ENCODE results near the gene UCHL1. TPM values are rescaled to one million over a fixed set of nuclear protein-coding genes. Genes with fewer than 3 reads are reported as not detected.

The UCHL1 gene
- total and polyA plus RNA-seq, 4 donors: 0.51 to 2.6 (median 0.70) TPM

DNA sequence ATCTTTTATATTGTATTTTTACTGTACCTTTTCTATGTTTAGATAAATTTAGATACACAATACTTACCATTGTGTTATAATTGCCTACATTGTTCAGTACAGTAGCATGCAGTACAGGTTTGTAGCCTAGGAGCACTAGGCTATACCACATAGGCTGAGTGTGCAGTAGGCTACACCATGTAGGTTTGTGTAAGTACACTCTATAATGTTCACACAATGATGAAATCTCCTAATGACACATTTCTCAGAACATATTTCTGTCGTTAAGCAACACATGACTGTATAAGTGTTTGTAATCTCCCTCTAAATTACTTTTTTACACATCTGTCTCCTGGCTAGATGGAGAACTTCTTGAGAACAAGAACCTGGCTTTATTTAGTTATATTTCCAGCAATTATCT lies 40.3 kb downstream of the UCHL1 start:
- WGBS: 69% methylated on average over 1 of the region's 1 CpG
- no peak overlapping the region for H3K27ac ChIP-seq (ENCODE audit: low read depth in 1 of 2, low read length in 2 of 2)
- no peak for DNase-seq (ENCODE audit: low spot score)

DNA sequence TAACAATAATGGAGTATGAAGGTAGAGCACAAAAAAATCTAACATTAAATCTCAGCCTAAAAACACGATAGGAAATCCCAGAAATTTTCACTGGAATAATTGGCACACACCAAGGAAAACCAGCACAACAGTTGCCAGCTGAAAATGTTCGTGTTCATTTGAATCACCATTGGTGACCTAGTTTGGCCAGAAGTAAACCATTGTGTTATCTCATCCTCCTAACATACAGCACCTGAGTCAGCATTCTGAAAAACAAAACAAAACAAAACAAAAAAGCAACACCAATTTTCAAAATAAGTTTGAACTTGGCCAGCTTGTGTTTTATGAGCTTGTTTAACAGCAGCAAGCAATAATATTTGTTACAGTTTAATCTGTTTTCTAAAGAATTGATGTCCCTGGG lies 41.1 kb downstream of the UCHL1 start:
- Histone ChIP-seq H3K4me1 (ENCODE audit: control insufficient read depth in 4 of 4, insufficient read depth in 4 of 4, low read length in 3 of 4) (no peaks in the 10 kb centered on the region), H3K27ac (ENCODE audit: low read depth in 1 of 2, low read length in 2 of 2) (no peak overlapping the region), H3K9ac (ENCODE audit: low read depth in 1 of 2, low read length in 2 of 2) (no peak overlapping the region), H3K27me3 (ENCODE audit: control insufficient read depth in 4 of 4, insufficient read depth in 4 of 4, low read length in 3 of 4) (no peaks in the 10 kb centered on the region), H3K4me3 (ENCODE audit: low read depth in 1 of 3, low read length in 3 of 3) (no peak overlapping the region), H3K36me3 (ENCODE audit: control insufficient read depth in 4 of 4, insufficient read depth in 3 of 4, low read depth in 1 of 4, low read length in 3 of 4) (no peaks in the 10 kb centered on the region), H3K9me3 (ENCODE audit: control insufficient read depth in 4 of 4, low read length in 3 of 4) (peaks cover 0 to 4% (median 2%) of the 10 kb centered on the region in 4 donors)
- 11% methylated on average over 2 of the region's 2 CpGs for WGBS
- TF ChIP-seq MAX (IDR thresholded peaks at IDR 0.05) (no peak), SP1 (IDR thresholded peaks at IDR 0.05) (no peak), NR2F2 (IDR thresholded peaks at IDR 0.05) (no peak), YY1 (IDR thresholded peaks at IDR 0.05) (no peak), HNF4G (IDR thresholded peaks at IDR 0.05) (no peak), ZBTB33 (IDR thresholded peaks at IDR 0.05) (no peak)
- TF ChIP-seq, protein P1, sequence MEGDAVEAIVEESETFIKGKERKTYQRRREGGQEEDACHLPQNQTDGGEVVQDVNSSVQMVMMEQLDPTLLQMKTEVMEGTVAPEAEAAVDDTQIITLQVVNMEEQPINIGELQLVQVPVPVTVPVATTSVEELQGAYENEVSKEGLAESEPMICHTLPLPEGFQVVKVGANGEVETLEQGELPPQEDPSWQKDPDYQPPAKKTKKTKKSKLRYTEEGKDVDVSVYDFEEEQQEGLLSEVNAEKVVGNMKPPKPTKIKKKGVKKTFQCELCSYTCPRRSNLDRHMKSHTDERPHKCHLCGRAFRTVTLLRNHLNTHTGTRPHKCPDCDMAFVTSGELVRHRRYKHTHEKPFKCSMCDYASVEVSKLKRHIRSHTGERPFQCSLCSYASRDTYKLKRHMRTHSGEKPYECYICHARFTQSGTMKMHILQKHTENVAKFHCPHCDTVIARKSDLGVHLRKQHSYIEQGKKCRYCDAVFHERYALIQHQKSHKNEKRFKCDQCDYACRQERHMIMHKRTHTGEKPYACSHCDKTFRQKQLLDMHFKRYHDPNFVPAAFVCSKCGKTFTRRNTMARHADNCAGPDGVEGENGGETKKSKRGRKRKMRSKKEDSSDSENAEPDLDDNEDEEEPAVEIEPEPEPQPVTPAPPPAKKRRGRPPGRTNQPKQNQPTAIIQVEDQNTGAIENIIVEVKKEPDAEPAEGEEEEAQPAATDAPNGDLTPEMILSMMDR (IDR thresholded peaks at IDR 0.05; ENCODE audit: low read depth, low read length, missing input control): no peak
- DNase-seq (ENCODE audit: low spot score): no peak

More for the DNA sequence above, 40.3 kb downstream of the UCHL1 start:
- Histone ChIP-seq H3K36me3 (ENCODE audit: control insufficient read depth in 4 of 4, insufficient read depth in 3 of 4, low read depth in 1 of 4, low read length in 3 of 4) (no peaks in the 10 kb centered on the region), H3K4me1 (ENCODE audit: control insufficient read depth in 4 of 4, insufficient read depth in 4 of 4, low read length in 3 of 4) (no peaks in the 10 kb centered on the region), H3K9me3 (ENCODE audit: control insufficient read depth in 4 of 4, low read length in 3 of 4) (peaks cover 0 to 4% (median 2%) of the 10 kb centered on the region in 4 donors), H3K9ac (ENCODE audit: low read depth in 1 of 2, low read length in 2 of 2) (no peak overlapping the region), H3K4me3 (ENCODE audit: low read depth in 1 of 3, low read length in 3 of 3) (no peak overlapping the region), H3K27me3 (ENCODE audit: control insufficient read depth in 4 of 4, insufficient read depth in 4 of 4, low read length in 3 of 4) (no peaks in the 10 kb centered on the region)
- TF ChIP-seq YY1 (IDR thresholded peaks at IDR 0.05): no peak
- no peak for TF ChIP-seq ZBTB33 (IDR thresholded peaks at IDR 0.05)
- TF ChIP-seq SP1 (IDR thresholded peaks at IDR 0.05): no peak
- TF ChIP-seq GABPA (IDR thresholded peaks at IDR 0.05 in 1 of 2, conservative IDR thresholded peaks at IDR 0.05 in 1 of 2): no peak
- TF ChIP-seq TAF1 (conservative IDR thresholded peaks at IDR 0.05): no peak
- TF ChIP-seq ATF3 (IDR thresholded peaks at IDR 0.05): no peak
- TF ChIP-seq RAD21 (IDR thresholded peaks at IDR 0.05): no peak

GRCh38 chr4:41299486-41299885 lies 42.8 kb downstream of the UCHL1 start:
- H3K9ac ChIP-seq (ENCODE audit: low read depth in 1 of 2, low read length in 2 of 2): no peak overlapping the region
- 76% methylated on average over 2 of the region's 2 CpGs for WGBS
- no peak for DNase-seq (ENCODE audit: low spot score)
- no peaks in the 10 kb centered on the region for H3K4me1 ChIP-seq (ENCODE audit: control insufficient read depth in 4 of 4, insufficient read depth in 4 of 4, low read length in 3 of 4)
- no peaks in the 10 kb centered on the region for H3K36me3 ChIP-seq (ENCODE audit: control insufficient read depth in 4 of 4, insufficient read depth in 3 of 4, low read depth in 1 of 4, low read length in 3 of 4)
- H3K27me3 ChIP-seq (ENCODE audit: control insufficient read depth in 4 of 4, insufficient read depth in 4 of 4, low read length in 3 of 4): no peaks in the 10 kb centered on the region
- H3K27ac ChIP-seq (ENCODE audit: low read depth in 1 of 2, low read length in 2 of 2): no peak overlapping the region
- no peak overlapping the region for H3K4me3 ChIP-seq (ENCODE audit: low read depth in 1 of 3, low read length in 3 of 3)
- peaks cover 0 to 2% (median under 1%) of the 10 kb centered on the region in 4 donors for H3K9me3 ChIP-seq (ENCODE audit: control insufficient read depth in 4 of 4, low read length in 3 of 4)
- TF ChIP-seq SP1 (IDR thresholded peaks at IDR 0.05) (no peak), FOXA2 (IDR thresholded peaks at IDR 0.05) (no peak), FOXA1 (IDR thresholded peaks at IDR 0.05) (no peak), REST (IDR thresholded peaks at IDR 0.05) (no peak), RXRA (IDR thresholded peaks at IDR 0.05) (no peak), RAD21 (IDR thresholded peaks at IDR 0.05) (no peak), YY1 (IDR thresholded peaks at IDR 0.05) (no peak), HNF4G (IDR thresholded peaks at IDR 0.05) (no peak), GABPA (IDR thresholded peaks at IDR 0.05 in 1 of 2, conservative IDR thresholded peaks at IDR 0.05 in 1 of 2) (no peak), JUND (IDR thresholded peaks at IDR 0.05) (no peak)
